A549 (cell line): ENCODE results near the gene OSBPL9. TPM values are rescaled to one million over a fixed set of nuclear protein-coding genes. Genes with fewer than 3 reads are reported as not detected.
A peak's percentile ranks its signal among the peaks of the same experiment; 100 is the strongest.

Experiments used
- ATAC-seq, 2 experiments: fragments of 200-7000 bp in 1 of 2; fragments of >200 bp in 1 of 2; cut with Nextera tagmentation in 1 of 2; cut with Tn5 transposase in 1 of 2; 3 replicates each; pipeline versions ENCODE4 v1.8.0 to v1.9.1; 2018 to 2020; ENCODE audit warnings: mild to moderate bottlenecking in 1 of 2, moderate library complexity in 1 of 2
- CTCF ChIA-PET: fragments of 300-600 bp; sonication (Branson Sonifier 250); formaldehyde crosslinking; extraction: SDS; loops from one replicate; lab custom pipeline; 2021; ENCODE audit warnings: antibody characterized with exemption, inconsistent platforms; lab: Yijun Ruan, JAX
- POLR2A ChIA-PET: fragments of 350-600 bp; formaldehyde crosslinking; extraction: SDS; loops from one replicate; lab custom pipeline; 2021; ENCODE audit warnings: antibody characterized with exemption, inconsistent platforms; lab: Yijun Ruan, JAX
- DNase-seq, 2 experiments: peaks; one replicate each; pipeline versions ENCODE4 v3.0.0 to v3.0.0-alpha.2; 2011 to 2016; ENCODE audit warnings: low read depth in 1 of 2, low spot score in 1 of 2
- FAIRE-seq: peaks from 2 replicates; lab custom pipeline; 2011; peaks lifted over from hg19 to GRCh38; lab: Jason Lieb, UNC
- H3K27ac ChIP-seq, 2 experiments: fragments of >200 bp; sonication (Bioruptor Twin); formaldehyde crosslinking; 3 replicates each; pipeline ENCODE4 v1.5.1; 2016 to 2017
- H3K4me1 ChIP-seq: fragments of >200 bp; sonication (Bioruptor Twin); formaldehyde crosslinking; 3 replicates; pipeline ENCODE4 v1.6.1; 2016
- H3K4me2 ChIP-seq: fragments of >200 bp; sonication (Bioruptor Twin); formaldehyde crosslinking; 3 replicates; pipeline ENCODE4 v1.6.1; 2016
- H3K4me3 ChIP-seq: fragments of >200 bp; sonication (Bioruptor Twin); formaldehyde crosslinking; 3 replicates; pipeline ENCODE4 v1.5.1; 2016
- H3K9me3 ChIP-seq: fragments of >200 bp; sonication (Bioruptor Twin); formaldehyde crosslinking; 3 replicates; pipeline ENCODE4 v1.6.1; 2016
- CHD2 ChIP-seq: fragments of 150-350 bp; IDR thresholded peaks from 2 replicates; pipeline ENCODE4 v1.6.1; 2014; ENCODE audit warnings: low read length; ENCODE audit not compliant: partially characterized antibody
- CTCF ChIP-seq: fragments of >200 bp; sonication (Bioruptor Twin); formaldehyde crosslinking; IDR thresholded peaks from 3 replicates; pipeline ENCODE4 v1.5.1; 2016
- EHF ChIP-seq: fragments of 250-450 bp; sonication (Bioruptor Pico); IDR thresholded peaks from 2 replicates; pipeline ENCODE4 v1.5.0; 2020; ENCODE audit warnings: mild to moderate bottlenecking
- FOSB ChIP-seq: fragments of 250-450 bp; sonication (Bioruptor Pico); IDR thresholded peaks from 2 replicates; pipeline ENCODE4 v1.5.0; 2020; ENCODE audit warnings: mild to moderate bottlenecking, moderate library complexity
- FOSL2 ChIP-seq, 2 experiments: fragments of 450-650 bp in 1 of 2; fragments of >200 bp in 1 of 2; sonication (Bioruptor Twin) in 1 of 2; formaldehyde crosslinking; IDR thresholded peaks; 2 replicates each; pipeline versions ENCODE4 v1.5.0 to v1.6.1; 2016 to 2020; ENCODE audit warnings: mild to moderate bottlenecking in 1 of 2, moderate library complexity in 1 of 2
- HDAC2 ChIP-seq: fragments of 200-600 bp; sonication (generic); IDR thresholded peaks from 2 replicates; pipeline ENCODE4 v1.6.1; 2016
- HMGXB4 ChIP-seq: fragments of 250-450 bp; sonication (Bioruptor Pico); IDR thresholded peaks from 2 replicates; pipeline ENCODE4 v1.5.0; 2021; ENCODE audit warnings: mild to moderate bottlenecking, moderate library complexity, borderline replicate concordance
- HOXA7 ChIP-seq: fragments of 250-450 bp; sonication (Bioruptor Pico); IDR thresholded peaks from 2 replicates; pipeline ENCODE4 v1.5.0; 2020; ENCODE audit warnings: mild to moderate bottlenecking, moderate library complexity
- HOXB13 ChIP-seq: fragments of 250-450 bp; sonication (Bioruptor Pico); IDR thresholded peaks from 2 replicates; pipeline ENCODE4 v1.5.0; 2020; ENCODE audit warnings: low read depth, mild to moderate bottlenecking, moderate library complexity
- JUNB ChIP-seq: fragments of >200 bp; sonication (Bioruptor Twin); formaldehyde crosslinking; IDR thresholded peaks from 2 replicates; pipeline ENCODE4 v1.6.1; 2016
- KDM5A ChIP-seq: fragments of 200-600 bp; sonication (generic); IDR thresholded peaks from 2 replicates; pipeline ENCODE4 v1.6.1; 2016; ENCODE audit warnings: antibody characterized with exemption, mild to moderate bottlenecking
- MAFK ChIP-seq: fragments of 450-650 bp; IDR thresholded peaks from 2 replicates; pipeline ENCODE4 v1.6.1; 2014; ENCODE audit not compliant: partially characterized antibody
- NFE2L2 ChIP-seq: fragments of 150-350 bp; conservative IDR thresholded peaks from 2 replicates; pipeline ENCODE4 v1.6.1; 2014; ENCODE audit warnings: low read length
- NR3C1 ChIP-seq: fragments of >200 bp; sonication (Bioruptor Twin); formaldehyde crosslinking; IDR thresholded peaks from 3 replicates; pipeline ENCODE4 v1.6.1; 2017
- PBX3 ChIP-seq: IDR thresholded peaks from 2 replicates; pipeline ENCODE4 v1.6.1; 2012
- POLR2A ChIP-seq: IDR thresholded peaks from 2 replicates; pipeline ENCODE4 v1.6.1; 2012; ENCODE audit warnings: mild to moderate bottlenecking, low read length
- RCOR1 ChIP-seq: fragments of 150-350 bp; IDR thresholded peaks from 2 replicates; pipeline ENCODE4 v1.6.1; 2014; ENCODE audit warnings: antibody characterized with exemption, low read length, low read depth
- TFCP2L1 ChIP-seq: fragments of 250-450 bp; sonication (Bioruptor Pico); IDR thresholded peaks from 2 replicates; pipeline ENCODE4 v1.5.0; 2021; ENCODE audit warnings: mild to moderate bottlenecking
- TP53 ChIP-seq: fragments of 250-450 bp; sonication (Bioruptor Pico); IDR thresholded peaks from 2 replicates; pipeline ENCODE4 v1.5.0; 2021; ENCODE audit warnings: mild to moderate bottlenecking, moderate library complexity
- ZC3H11A ChIP-seq: fragments of 450-650 bp; IDR thresholded peaks from 2 replicates; pipeline ENCODE4 v1.6.1; 2014; ENCODE audit warnings: antibody characterized with exemption, mild to moderate bottlenecking
- WGBS: methylation state at CpG from one replicate; pipeline ENCODE4 v1.1.6; 2017; ENCODE audit errors: missing lambda C conversion rate; 5-methylcytosine and 5-hydroxymethylcytosine counted together
- polyA plus RNA-seq, 4 experiments: library from polyadenylated mRNA; depleted of rRNA in 3 of 4; stranded (reverse); fragments of >200 nt; fragmentation: RNase III in 1 of 4; extraction: RNeasy Plus Mini Kit Qiagen cat#74134 plus additional on column Dnase treatment in 1 of 4; gene quantifications; 2 replicates in 3 of 4; 3 replicates in 1 of 4; pipeline ENCODE4 v1.2.3, GENCODE V29; 2011 to 2017
- TF ChIP-seq, protein P1 (sequence below): fragments of 150-350 bp; IDR thresholded peaks from 2 replicates; pipeline ENCODE4 v1.6.1; 2014; ENCODE audit warnings: low read depth, mild to moderate bottlenecking, low read length
- TF ChIP-seq, protein P2 (sequence below): fragments of 200-600 bp; sonication (generic); IDR thresholded peaks from 2 replicates; pipeline ENCODE4 v1.6.1; 2016; ENCODE audit warnings: antibody characterized with exemption, mild to moderate bottlenecking, moderate library complexity

Gene OSBPL9
- polyA plus RNA-seq, 2 of the 4 experiments (the other 2 are of a cell fraction): 52.6 to 93.7 TPM

GRCh38 chr1:51750218-51750617, 133.3 kb downstream of the OSBPL9 start:
- no peak for DNase-seq
- ChIA-PET POLR2A (no interaction called here), CTCF (interaction anchor here (0.6 kb wide), 1 partner anchor 8 kb away, joined by 3 read pairs; no protein-coding TSS in a partner anchor)
- H3K4me3 ChIP-seq: no peak overlapping the region
- no peak for ATAC-seq
- TF ChIP-seq FOSL2 (IDR thresholded peaks at IDR 0.05) (no peak), FOSL2 (CRISPR knock-in tag; IDR thresholded peaks at IDR 0.05) (peak; percentile 55; the same call in 1 of the 2 replicates), HDAC2 (no peak)
- peaks cover 16% of the 10 kb centered on the region for H3K4me1 ChIP-seq
- no peaks in the 10 kb centered on the region for H3K9me3 ChIP-seq
- no peak overlapping the region for H3K4me2 ChIP-seq
- WGBS: 93% methylated on average over 3 of the region's 3 CpGs
- no peak for FAIRE-seq
- H3K27ac ChIP-seq: no peak overlapping the region

- H3K9me3 ChIP-seq: no peaks in the 10 kb centered on the region
- H3K4me2 ChIP-seq: no peak overlapping the region
- H3K4me3 ChIP-seq: no peak overlapping the region
- ATAC-seq (no peak), FAIRE-seq (no peak), DNase-seq (no peak)
- 100% methylated on average over 1 of the region's 1 CpG for WGBS
- TF ChIP-seq, protein P1, sequence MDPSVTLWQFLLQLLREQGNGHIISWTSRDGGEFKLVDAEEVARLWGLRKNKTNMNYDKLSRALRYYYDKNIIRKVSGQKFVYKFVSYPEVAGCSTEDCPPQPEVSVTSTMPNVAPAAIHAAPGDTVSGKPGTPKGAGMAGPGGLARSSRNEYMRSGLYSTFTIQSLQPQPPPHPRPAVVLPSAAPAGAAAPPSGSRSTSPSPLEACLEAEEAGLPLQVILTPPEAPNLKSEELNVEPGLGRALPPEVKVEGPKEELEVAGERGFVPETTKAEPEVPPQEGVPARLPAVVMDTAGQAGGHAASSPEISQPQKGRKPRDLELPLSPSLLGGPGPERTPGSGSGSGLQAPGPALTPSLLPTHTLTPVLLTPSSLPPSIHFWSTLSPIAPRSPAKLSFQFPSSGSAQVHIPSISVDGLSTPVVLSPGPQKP: no peak
- H3K27ac ChIP-seq: no peak overlapping the region
- H3K4me1 ChIP-seq: peaks cover 16% of the 10 kb centered on the region
- POLR2A ChIA-PET: no interaction called here
- CTCF ChIA-PET: interaction anchor here (0.6 kb wide), 1 partner anchor 8 kb away, joined by 3 read pairs; no protein-coding TSS in a partner anchor
Measured at GRCh38 chr1:51750729-51751128, 133.8 kb downstream of the OSBPL9 start.

- POLR2A ChIA-PET: no interaction called here
- H3K4me3 ChIP-seq: no peak overlapping the region
- WGBS: 91% methylated on average over 11 of the region's 11 CpGs
- FAIRE-seq (no peak), ATAC-seq (no peak), DNase-seq (no peak)
- TF ChIP-seq CTCF (no peak), TP53 (no peak), EHF (no peak), KDM5A (no peak), CHD2 (no peak), POLR2A (no peak), RCOR1 (no peak), TFCP2L1 (CRISPR knock-in tag) (no peak), HMGXB4 (CRISPR knock-in tag) (no peak), MAFK (no peak), PBX3 (no peak), ZC3H11A (no peak), HOXB13 (CRISPR knock-in tag) (no peak), NFE2L2 (no peak), HOXA7 (CRISPR knock-in tag) (no peak), FOSB (no peak), NR3C1 (no peak), JUNB (no peak)
- TF ChIP-seq, protein P2, sequence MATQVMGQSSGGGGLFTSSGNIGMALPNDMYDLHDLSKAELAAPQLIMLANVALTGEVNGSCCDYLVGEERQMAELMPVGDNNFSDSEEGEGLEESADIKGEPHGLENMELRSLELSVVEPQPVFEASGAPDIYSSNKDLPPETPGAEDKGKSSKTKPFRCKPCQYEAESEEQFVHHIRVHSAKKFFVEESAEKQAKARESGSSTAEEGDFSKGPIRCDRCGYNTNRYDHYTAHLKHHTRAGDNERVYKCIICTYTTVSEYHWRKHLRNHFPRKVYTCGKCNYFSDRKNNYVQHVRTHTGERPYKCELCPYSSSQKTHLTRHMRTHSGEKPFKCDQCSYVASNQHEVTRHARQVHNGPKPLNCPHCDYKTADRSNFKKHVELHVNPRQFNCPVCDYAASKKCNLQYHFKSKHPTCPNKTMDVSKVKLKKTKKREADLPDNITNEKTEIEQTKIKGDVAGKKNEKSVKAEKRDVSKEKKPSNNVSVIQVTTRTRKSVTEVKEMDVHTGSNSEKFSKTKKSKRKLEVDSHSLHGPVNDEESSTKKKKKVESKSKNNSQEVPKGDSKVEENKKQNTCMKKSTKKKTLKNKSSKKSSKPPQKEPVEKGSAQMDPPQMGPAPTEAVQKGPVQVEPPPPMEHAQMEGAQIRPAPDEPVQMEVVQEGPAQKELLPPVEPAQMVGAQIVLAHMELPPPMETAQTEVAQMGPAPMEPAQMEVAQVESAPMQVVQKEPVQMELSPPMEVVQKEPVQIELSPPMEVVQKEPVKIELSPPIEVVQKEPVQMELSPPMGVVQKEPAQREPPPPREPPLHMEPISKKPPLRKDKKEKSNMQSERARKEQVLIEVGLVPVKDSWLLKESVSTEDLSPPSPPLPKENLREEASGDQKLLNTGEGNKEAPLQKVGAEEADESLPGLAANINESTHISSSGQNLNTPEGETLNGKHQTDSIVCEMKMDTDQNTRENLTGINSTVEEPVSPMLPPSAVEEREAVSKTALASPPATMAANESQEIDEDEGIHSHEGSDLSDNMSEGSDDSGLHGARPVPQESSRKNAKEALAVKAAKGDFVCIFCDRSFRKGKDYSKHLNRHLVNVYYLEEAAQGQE: no peak
- H3K27ac ChIP-seq: no peak overlapping the region
- no peak overlapping the region for H3K4me2 ChIP-seq
- H3K4me1 ChIP-seq: peaks cover 16% of the 10 kb centered on the region
- CTCF ChIA-PET: interaction anchor here (2.0 kb wide), 1 partner anchor 125 kb away, joined by 6 read pairs; no protein-coding TSS in a partner anchor
- H3K9me3 ChIP-seq: no peaks in the 10 kb centered on the region
Measured at GRCh38 chr1:51752073-51752948, 135.4 kb downstream of the OSBPL9 start.
